ENCODE measurements around the gene USP46.

The USP46 gene

DNA sequence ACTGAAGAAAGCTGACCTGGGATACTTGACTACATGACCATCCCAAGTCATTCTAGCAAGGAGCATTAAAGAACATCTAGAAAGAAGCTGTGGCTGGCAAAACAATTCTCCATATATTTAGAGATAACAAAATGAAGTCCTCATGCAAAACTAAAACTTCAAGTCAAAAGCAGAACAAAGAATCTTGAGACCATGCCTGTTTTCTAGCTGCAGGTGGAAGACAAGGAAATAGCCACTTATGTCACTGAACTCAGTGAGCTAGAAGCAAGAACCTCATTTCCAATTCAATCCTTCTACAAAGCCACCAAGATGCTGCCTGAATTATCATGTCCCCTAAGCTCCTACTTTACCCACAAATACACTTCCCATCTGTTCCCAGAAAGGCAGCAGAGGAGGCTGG is 13.8 kb downstream of the USP46 start:
- TF ChIP-seq, protein P1, sequence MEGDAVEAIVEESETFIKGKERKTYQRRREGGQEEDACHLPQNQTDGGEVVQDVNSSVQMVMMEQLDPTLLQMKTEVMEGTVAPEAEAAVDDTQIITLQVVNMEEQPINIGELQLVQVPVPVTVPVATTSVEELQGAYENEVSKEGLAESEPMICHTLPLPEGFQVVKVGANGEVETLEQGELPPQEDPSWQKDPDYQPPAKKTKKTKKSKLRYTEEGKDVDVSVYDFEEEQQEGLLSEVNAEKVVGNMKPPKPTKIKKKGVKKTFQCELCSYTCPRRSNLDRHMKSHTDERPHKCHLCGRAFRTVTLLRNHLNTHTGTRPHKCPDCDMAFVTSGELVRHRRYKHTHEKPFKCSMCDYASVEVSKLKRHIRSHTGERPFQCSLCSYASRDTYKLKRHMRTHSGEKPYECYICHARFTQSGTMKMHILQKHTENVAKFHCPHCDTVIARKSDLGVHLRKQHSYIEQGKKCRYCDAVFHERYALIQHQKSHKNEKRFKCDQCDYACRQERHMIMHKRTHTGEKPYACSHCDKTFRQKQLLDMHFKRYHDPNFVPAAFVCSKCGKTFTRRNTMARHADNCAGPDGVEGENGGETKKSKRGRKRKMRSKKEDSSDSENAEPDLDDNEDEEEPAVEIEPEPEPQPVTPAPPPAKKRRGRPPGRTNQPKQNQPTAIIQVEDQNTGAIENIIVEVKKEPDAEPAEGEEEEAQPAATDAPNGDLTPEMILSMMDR (IDR thresholded peaks at IDR 0.05; ENCODE audit: borderline replicate concordance, insufficient read depth, low read depth, low read length): no peak
- H3K4me3 ChIP-seq (ENCODE audit: low read depth, low read length): no peak overlapping the region

DNA sequence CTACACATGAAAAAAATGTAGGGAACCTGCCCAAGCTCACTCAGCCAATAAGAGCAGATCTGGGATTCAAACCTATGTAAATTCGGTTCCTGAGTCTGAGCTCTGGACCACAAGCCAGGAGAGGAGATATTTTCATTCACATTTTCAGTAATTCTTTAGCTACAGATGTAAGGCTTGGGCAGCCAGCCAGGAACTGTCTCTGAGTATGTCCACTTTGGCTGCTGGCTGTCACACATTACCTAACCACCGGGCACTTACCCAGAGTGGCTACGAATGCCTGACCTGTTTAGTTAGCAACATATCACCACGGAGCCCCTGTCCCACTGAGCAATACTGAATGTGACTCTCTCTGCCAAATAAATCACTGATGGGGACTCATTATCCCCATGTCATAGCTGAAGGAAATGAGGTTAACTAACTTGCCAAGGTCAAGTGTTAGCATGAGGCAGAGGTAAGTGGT is 15.3 kb downstream of the USP46 start:
- no peak overlapping the region for H3K4me3 ChIP-seq (ENCODE audit: low read depth, low read length)
- TF ChIP-seq, protein P1 (IDR thresholded peaks at IDR 0.05; ENCODE audit: borderline replicate concordance, insufficient read depth, low read depth, low read length): no peak

DNA sequence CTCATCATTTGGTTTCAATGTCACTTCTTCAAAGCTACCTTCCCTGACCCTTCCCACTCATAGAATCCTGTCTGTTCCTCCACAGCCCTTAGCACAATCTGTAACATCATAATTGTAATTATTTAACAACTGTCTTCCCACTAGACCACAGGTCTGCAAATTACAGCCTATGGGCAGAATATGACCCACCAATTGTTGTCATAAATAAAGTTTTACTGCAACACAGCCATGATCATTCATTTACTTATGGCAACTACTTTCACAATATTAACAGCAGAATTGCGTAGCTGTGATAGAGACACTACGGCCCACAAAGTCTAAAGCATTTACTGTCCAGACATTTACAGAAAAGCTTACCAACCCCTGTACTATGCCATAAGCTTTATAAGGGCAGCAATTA is 15.9 kb downstream of the USP46 start:
- no peak overlapping the region for H3K4me3 ChIP-seq (ENCODE audit: low read depth, low read length)
- TF ChIP-seq, protein P1 (IDR thresholded peaks at IDR 0.05; ENCODE audit: borderline replicate concordance, insufficient read depth, low read depth, low read length): no peak

DNA sequence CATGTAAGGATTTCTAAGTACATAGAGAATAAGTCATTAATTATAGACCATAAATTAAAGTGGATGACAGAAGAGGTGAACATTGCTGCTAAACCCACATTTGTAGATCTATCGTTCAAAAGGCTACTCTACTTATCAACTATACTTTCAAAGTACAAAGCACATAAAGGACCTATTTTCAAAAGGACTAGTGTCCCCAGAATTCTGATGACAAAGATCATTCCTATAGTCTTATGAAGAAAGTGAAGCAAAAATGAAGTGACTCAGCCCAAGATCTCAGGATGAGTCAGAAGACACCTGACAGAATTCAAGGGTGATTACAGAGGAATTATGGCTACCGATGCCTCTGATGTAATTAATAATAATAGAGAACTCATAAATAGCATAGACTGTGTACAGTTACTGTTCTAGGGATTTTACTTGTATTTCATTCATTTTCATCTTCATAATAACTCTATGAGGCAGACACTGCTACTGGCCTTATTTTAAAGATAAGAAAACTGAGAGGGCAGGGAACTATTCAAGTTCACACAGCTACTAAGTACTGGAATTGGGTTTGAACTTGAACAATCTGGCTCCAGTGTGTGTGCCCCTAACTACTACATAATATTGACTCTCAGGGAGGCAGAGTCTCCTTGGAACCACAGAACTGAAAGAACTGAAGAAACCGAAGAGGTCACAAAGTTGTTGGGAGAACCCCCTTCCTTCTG is 17.1 kb downstream of the USP46 start:
- TF ChIP-seq, protein P1 (IDR thresholded peaks at IDR 0.05; ENCODE audit: borderline replicate concordance, insufficient read depth, low read depth, low read length): no peak
- no peak overlapping the region for H3K4me3 ChIP-seq (ENCODE audit: low read depth, low read length)

DNA sequence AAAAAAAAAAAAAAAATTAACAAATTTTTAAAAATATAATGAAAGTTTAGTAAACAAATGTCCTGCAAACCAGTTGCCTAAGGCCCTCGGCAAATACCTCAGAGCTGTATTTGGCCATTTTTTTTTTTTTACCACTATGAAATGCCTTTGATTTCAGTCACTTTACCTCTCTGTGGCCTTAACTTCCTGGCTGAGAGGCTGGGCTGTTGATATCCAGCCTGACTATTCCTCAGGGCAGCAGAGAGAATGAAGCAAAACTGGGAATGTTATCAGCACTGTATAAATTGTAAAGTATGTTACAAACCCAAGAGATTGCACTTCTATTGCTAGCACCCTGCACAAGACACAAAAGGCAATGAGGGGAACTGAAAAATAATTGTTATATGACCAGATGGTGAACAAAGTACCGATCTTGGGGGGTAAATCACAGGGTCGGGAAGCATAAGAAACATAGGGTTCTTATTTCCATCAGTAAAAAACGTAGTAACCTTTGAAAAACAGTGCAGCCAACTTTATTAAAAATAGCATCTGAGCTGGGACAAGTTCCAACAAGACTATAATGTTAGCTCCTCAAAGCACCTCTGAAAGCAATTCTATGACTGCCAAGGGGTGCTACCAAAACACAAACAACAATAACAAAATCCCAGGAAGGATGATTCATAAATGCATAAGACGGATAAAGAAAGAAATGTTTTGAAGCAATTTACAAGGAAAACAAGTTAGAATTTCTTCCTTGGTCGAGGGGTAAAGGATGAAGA is 18.1 kb downstream of the USP46 start:
- H3K4me3 ChIP-seq (ENCODE audit: low read depth, low read length): no peak overlapping the region
- TF ChIP-seq, protein P1 (IDR thresholded peaks at IDR 0.05; ENCODE audit: borderline replicate concordance, insufficient read depth, low read depth, low read length): no peak

DNA sequence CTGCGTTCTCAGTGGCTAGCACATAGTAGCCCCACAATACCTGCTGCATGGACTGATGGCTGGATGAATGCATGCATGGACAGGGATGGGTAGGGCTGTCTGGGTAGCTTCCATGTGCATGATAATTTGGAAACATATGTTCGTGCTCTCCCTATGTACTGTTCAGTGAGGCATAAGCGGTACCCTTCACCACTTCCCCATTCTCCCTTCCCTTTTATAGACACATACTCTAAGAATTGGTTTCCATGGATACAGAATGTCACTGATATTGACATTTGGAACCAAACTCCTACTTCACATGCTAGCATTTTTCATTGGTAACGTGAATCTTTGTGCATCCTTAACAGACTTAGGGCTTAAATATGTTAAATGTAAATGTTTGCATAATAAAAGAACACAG is 20.4 kb downstream of the USP46 start:
- no peak overlapping the region for H3K4me3 ChIP-seq (ENCODE audit: low read depth, low read length)
- TF ChIP-seq, protein P1 (IDR thresholded peaks at IDR 0.05; ENCODE audit: borderline replicate concordance, insufficient read depth, low read depth, low read length): no peak

DNA sequence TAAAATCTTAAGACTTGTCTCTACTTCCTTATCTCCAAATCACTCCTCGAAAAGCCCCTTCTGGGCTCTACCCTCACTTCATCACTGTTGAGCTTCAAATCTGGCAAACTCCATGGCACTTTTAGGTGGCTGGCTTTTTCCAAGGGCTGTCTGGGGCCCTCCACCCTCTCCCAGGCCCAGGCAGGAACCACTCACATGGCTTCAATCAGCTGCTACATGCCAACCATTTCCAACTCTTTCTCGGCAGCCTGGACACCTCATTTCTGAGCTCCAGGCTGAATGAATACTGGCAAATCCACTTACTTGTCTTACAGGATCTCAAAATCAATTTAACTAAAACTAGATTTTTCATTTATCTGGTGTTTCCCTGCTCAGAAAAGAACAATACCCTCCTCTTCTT is 22.0 kb downstream of the USP46 start:
- no peak overlapping the region for H3K4me3 ChIP-seq (ENCODE audit: low read depth, low read length)
- TF ChIP-seq, protein P1 (IDR thresholded peaks at IDR 0.05; ENCODE audit: borderline replicate concordance, insufficient read depth, low read depth, low read length): no peak
